Hematopoietic multipotent progenitor cell treated with erythropoietin and hydrocortisone succinate and interleukin-3 and kit ligand, for 4 days (in vitro differentiated cells): ENCODE measurements around the gene PTPRK.

ENCODE experiments used
- DNase-seq: peaks from one replicate; pipeline ENCODE4 v3.0.0-alpha.2; 2015

PTPRK gene

GRCh38 chr6:128520436-128521281 lies at the start of gene PTPRK:
TSS of gene PTPRK (minus strand) at chr6:128520599. CDS start at chr6:128520358, 241 bp downstream.
- peak; percentile 87 for DNase-seq

- DNase-seq: no peak
Observed at GRCh38 chr6:128567029-128567428, 46.6 kb upstream of the PTPRK start.

GRCh38 chr6:128560966-128561365 lies 40.6 kb upstream of the PTPRK start:
- DNase-seq: no peak

- no peak for DNase-seq
Observed at GRCh38 chr6:128558924-128559323, 38.5 kb upstream of the PTPRK start.

GRCh38 chr6:128558021-128558420 lies 37.6 kb upstream of the PTPRK start:
- no peak for DNase-seq

- no peak for DNase-seq
Observed at GRCh38 chr6:128557081-128557480, 36.7 kb upstream of the PTPRK start.

- DNase-seq: no peak
Observed at GRCh38 chr6:128554302-128554701, 33.9 kb upstream of the PTPRK start.

- DNase-seq: no peak
Observed at GRCh38 chr6:128541261-128541660, 20.9 kb upstream of the PTPRK start.

GRCh38 chr6:128538763-128539162 lies 18.4 kb upstream of the PTPRK start:
- DNase-seq: no peak

- no peak for DNase-seq
Observed at GRCh38 chr6:128532827-128533226, 12.4 kb upstream of the PTPRK start.

- no peak for DNase-seq
Observed at GRCh38 chr6:128532136-128532535, 11.7 kb upstream of the PTPRK start.

- DNase-seq: no peak
Observed at GRCh38 chr6:128531696-128532095, 11.3 kb upstream of the PTPRK start.

- no peak for DNase-seq
Observed at GRCh38 chr6:128528241-128528640, 7.8 kb upstream of the PTPRK start.

- no peak for DNase-seq
Observed at GRCh38 chr6:128527375-128527774, 7.0 kb upstream of the PTPRK start.

GRCh38 chr6:128526152-128526914 lies 5.9 kb upstream of the PTPRK start:
- DNase-seq: no peak

GRCh38 chr6:128525406-128525805 lies 5.0 kb upstream of the PTPRK start:
- DNase-seq: no peak

- peak; percentile 2 for DNase-seq
Observed at GRCh38 chr6:128521282-128521632, 858 bp upstream of the PTPRK start.

GRCh38 chr6:128519931-128520435 lies 416 bp downstream of the PTPRK start:
- peak; percentile 10 for DNase-seq

- DNase-seq: peak; percentile 13
Observed at GRCh38 chr6:128519132-128519930, 1.1 kb downstream of the PTPRK start.

- no peak for DNase-seq
Observed at GRCh38 chr6:128518434-128519131, 1.8 kb downstream of the PTPRK start.

GRCh38 chr6:128517124-128517523 lies 3.3 kb downstream of the PTPRK start:
- DNase-seq: no peak

- peak; percentile 2 for DNase-seq
Observed at GRCh38 chr6:128516514-128516898, 3.9 kb downstream of the PTPRK start.
